ENCODE results near the gene SLX1A. TPM values are rescaled to one million over a fixed set of nuclear protein-coding genes. Genes with fewer than 3 reads are reported as not detected.
A peak's percentile ranks its signal among the peaks of the same experiment; 100 is the strongest.
"Not testable (repeated sequence)": the region's sequence is repeated elsewhere in the genome, so short reads cannot be mapped to it uniquely, and the experiment has no call there.

The SLX1A gene
- total RNA-seq, 1 donor from 2014 or later: 158 TPM

- DNase-seq (ENCODE audit: low read depth): no peak
- H3K4me3 ChIP-seq (ENCODE audit: low read depth, low read length): no peak overlapping the region
- TF ChIP-seq CTCF (conservative IDR thresholded peaks at IDR 0.05; ENCODE audit: low read depth, low read length): no peak
Observed at GRCh38 chr16:30173054-30173453, 20.6 kb upstream of the SLX1A start.

GRCh38 chr16:30176876-30177275 lies 16.8 kb upstream of the SLX1A start:
- H3K4me3 ChIP-seq (ENCODE audit: low read depth, low read length); DNase-seq (ENCODE audit: low read depth): not testable (repeated sequence)

DNA sequence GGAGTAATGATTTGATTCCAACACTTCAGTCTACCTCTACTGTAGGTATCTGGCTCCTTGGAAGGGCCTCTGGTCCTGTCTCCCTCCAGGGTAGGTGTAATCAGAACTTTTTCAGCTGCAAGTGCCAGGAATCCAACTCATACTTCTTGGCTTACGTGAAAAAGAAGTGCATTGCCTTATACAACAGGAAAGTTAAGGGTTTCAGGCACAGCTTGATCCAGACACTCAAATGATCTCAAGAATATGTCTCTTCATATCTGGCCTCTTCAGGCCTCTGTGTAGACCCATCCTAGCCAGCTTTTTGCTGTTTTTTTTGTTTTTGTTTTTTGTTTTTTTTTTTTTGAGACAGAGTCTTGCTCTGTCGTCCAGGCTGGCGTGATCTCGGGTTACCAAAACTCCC lies 14.5 kb upstream of the SLX1A start:
- TF ChIP-seq CTCF (conservative IDR thresholded peaks at IDR 0.05; ENCODE audit: low read depth, low read length): no peak
- H3K4me3 ChIP-seq (ENCODE audit: low read depth, low read length): no peak overlapping the region
- no peak for DNase-seq (ENCODE audit: low read depth)

GRCh38 chr16:30179931-30180330 lies 13.7 kb upstream of the SLX1A start:
- no peak for TF ChIP-seq CTCF (conservative IDR thresholded peaks at IDR 0.05; ENCODE audit: low read depth, low read length)
- H3K4me3 ChIP-seq (ENCODE audit: low read depth, low read length): no peak overlapping the region
- no peak for DNase-seq (ENCODE audit: low read depth)

- DNase-seq (ENCODE audit: low read depth): no peak
- TF ChIP-seq CTCF (conservative IDR thresholded peaks at IDR 0.05; ENCODE audit: low read depth, low read length): no peak
Observed at GRCh38 chr16:30180741-30181140, 12.9 kb upstream of the SLX1A start.

GRCh38 chr16:30183233-30184095 lies 10.2 kb upstream of the SLX1A start, which contains the start of gene CORO1A:
Gene CORO1A (plus strand): TSS chr16:30183602. CDS start chr16:30185210, 1,608 bp downstream.
- peak within 1 kb of the TSS; percentile 60 for H3K4me3 ChIP-seq (ENCODE audit: low read depth, low read length)
- DNase-seq (ENCODE audit: low read depth): no peak
- no peak for TF ChIP-seq CTCF (conservative IDR thresholded peaks at IDR 0.05; ENCODE audit: low read depth, low read length)

More at GRCh38 chr16:30180741-30181140, 12.9 kb upstream of the SLX1A start:
- no peak overlapping the region for H3K4me3 ChIP-seq (ENCODE audit: low read depth, low read length)

DNA sequence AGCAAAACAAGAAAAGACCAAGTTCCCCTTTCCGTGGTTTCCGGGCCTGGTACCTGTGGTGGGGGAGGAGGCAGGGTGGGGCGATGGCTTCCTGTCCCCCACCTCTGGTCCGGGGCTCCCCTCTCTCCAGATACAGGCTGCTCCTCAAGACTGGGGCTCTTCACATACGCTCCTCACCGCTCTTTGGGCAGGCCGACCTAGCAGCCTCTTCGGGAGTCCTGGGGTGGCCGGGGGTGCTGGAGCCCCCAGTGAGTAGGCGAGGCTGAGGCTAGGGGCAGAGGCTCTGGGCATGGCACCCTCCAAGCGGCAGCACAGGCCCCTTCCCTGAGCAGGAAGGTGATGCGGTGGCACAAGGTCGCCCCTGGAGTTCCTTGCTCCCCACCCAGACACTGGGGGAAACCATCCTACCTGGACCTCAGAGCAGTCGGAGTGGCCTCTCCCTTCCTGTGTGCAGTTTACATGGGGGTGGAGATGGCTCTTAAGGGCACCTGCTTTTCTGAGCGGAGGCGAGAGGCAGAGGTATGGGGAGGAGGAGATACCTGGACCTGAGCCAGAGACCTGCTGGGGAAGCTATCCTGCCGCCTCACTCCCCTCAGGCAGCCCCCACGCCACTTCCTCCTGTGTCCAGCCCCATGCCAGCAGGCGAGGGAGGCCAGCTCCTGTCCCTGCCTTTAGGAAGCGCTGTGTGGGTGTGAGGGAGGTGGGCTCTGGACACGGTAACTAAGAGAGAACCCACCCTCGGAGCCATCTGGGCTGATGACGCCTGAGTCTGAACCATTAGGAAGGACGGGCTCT lies 9.4 kb upstream of the SLX1A start:
- TF ChIP-seq CTCF (conservative IDR thresholded peaks at IDR 0.05; ENCODE audit: low read depth, low read length): no peak
- no peak for DNase-seq (ENCODE audit: low read depth)
- H3K4me3 ChIP-seq (ENCODE audit: low read depth, low read length): no peak overlapping the region
